ENCODE data around the gene ITGB8.

- TF ChIP-seq CTCF (IDR thresholded peaks at IDR 0.05; ENCODE audit: low read depth, low read length, missing input control) = no peak
- no peak for TF ChIP-seq ATF3 (IDR thresholded peaks at IDR 0.05)
- TF ChIP-seq TAF1 (conservative IDR thresholded peaks at IDR 0.05) = no peak
- no peak for TF ChIP-seq MAX (IDR thresholded peaks at IDR 0.05)
- no peak for TF ChIP-seq REST (IDR thresholded peaks at IDR 0.05)
- TF ChIP-seq RAD21 (IDR thresholded peaks at IDR 0.05) = no peak
- TF ChIP-seq RXRA (IDR thresholded peaks at IDR 0.05) = no peak
- no peak for TF ChIP-seq FOXA1 (IDR thresholded peaks at IDR 0.05)
- no peak for TF ChIP-seq NR2F2 (IDR thresholded peaks at IDR 0.05)
Observed at GRCh38 chr7:20374399-20374798, 43.7 kb downstream of the ITGB8 start.
